ENCODE results near the gene PUS7L. TPM values are rescaled to one million over a fixed set of nuclear protein-coding genes. Genes with fewer than 3 reads are reported as not detected.

PUS7L gene, protein sequence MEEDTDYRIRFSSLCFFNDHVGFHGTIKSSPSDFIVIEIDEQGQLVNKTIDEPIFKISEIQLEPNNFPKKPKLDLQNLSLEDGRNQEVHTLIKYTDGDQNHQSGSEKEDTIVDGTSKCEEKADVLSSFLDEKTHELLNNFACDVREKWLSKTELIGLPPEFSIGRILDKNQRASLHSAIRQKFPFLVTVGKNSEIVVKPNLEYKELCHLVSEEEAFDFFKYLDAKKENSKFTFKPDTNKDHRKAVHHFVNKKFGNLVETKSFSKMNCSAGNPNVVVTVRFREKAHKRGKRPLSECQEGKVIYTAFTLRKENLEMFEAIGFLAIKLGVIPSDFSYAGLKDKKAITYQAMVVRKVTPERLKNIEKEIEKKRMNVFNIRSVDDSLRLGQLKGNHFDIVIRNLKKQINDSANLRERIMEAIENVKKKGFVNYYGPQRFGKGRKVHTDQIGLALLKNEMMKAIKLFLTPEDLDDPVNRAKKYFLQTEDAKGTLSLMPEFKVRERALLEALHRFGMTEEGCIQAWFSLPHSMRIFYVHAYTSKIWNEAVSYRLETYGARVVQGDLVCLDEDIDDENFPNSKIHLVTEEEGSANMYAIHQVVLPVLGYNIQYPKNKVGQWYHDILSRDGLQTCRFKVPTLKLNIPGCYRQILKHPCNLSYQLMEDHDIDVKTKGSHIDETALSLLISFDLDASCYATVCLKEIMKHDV
- total RNA-seq, result 10 to 100 TPM in 1 of 2 experiments, 1 to 10 TPM in 1; 8.1 to 10.5 TPM

DNA sequence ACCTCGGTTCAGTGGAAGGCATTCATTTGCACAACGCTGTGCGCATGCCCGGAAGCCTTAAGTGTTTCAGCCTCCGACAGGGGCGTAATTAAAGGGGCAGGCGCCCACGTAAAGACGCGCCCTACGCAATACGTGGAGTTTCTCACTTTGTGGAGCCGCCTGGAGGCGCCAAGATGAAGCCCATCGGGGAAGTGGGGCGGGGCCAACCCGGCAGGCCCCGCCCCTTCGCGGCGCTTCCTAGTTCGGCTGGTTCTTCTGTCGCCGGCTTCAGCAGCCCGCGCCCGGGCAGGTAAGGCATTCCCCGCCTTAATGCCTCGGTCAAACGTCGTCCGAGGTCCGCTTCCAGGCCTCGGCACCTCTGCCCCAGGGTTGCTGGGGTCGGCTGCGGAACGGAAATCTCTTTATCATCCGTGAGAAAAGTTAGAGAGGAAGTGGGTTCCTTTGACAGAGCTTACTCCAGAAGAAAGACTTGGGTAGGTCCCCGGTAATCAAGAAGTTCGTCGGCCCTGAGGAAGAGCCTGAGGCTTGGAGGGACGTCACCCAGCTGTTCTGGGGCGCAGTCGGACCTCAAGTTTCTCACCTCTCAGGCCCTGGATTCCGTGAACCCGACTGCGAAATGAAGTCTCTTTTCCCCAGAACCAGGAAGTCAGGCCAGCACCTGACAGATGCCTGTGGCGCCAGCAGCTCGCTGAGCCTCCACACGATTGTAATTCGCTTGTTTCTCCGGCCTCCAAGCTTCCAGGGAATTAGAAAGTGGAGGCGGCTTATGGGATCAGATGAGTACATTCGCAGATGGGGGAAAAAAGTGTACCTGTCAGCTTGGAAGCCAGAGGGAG lies at the start of gene PUS7L, which contains the start of gene IRAK4:
Gene PUS7L, minus strand, starts transcription at position 63 of the 836 bp plus-strand sequence. CDS start 3,545 bp downstream, outside the sequence.
Gene IRAK4, plus strand, starts transcription at position 224 of the 836 bp plus-strand sequence. CDS start 9,161 bp downstream, outside the sequence.
- peaks cover 58% of the 10 kb centered on the region for H3K4me1 Mint-ChIP-seq (ENCODE audit: low read depth)
- H3K4me3 Mint-ChIP-seq, result peak within 1 kb of the TSS; percentile 97
- no peaks in the 10 kb centered on the region for H3K9me3 Mint-ChIP-seq
- CTCF ChIA-PET, result interaction anchor here (0.5 to 2.6 kb wide), 12 partner anchors 8 to 1285 kb away, joined by 3 to 13 read pairs (median 3); partner anchors contain the start of genes TMEM117 and TWF1
- H3K27ac Mint-ChIP-seq, result peak within 1 kb of the TSS; percentile 96
- intact Hi-C loops (cut with micrococcal nuclease), result loop anchor here (1.0 to 5.0 kb wide), 7 partner anchors 47 to 1520 kb away; partner anchors contain the start of genes PPHLN1, TMEM117, TWF1 and YAF2
- H3K27me3 Mint-ChIP-seq (ENCODE audit: low read depth), result no peaks in the 10 kb centered on the region
- peak; percentile 96 for DNase-seq
- peaks cover 39% of the 10 kb centered on the region for H3K36me3 Mint-ChIP-seq (ENCODE audit: low read depth)

- CTCF ChIA-PET, result interaction anchor here (2.0 to 2.5 kb wide), 2 partner anchors 26 to 75 kb away, joined by 5 to 11 read pairs; no protein-coding TSS in a partner anchor
- Mint-ChIP-seq H3K9me3 (no peaks in the 10 kb centered on the region), H3K4me3 (peak overlapping the region; percentile 98), H3K27me3 (ENCODE audit: low read depth) (no peaks in the 10 kb centered on the region), H3K27ac (peak overlapping the region; percentile 100), H3K4me1 (ENCODE audit: low read depth) (peaks cover 49% of the 10 kb centered on the region), H3K36me3 (ENCODE audit: low read depth) (peaks cover 5% of the 10 kb centered on the region)
- DNase-seq, result no peak
- intact Hi-C loops (cut with micrococcal nuclease), result loop anchor here (5.0 to 10.0 kb wide), 2 partner anchors 1037 to 1920 kb away; partner anchors contain the start of gene ARID2
These were observed 48.8 kb upstream of the PUS7L start for GRCh38 chr12:43807386-43807785.

- Mint-ChIP-seq H3K9me3 (no peaks in the 10 kb centered on the region), H3K4me3 (peak overlapping the region; percentile 98), H3K27me3 (ENCODE audit: low read depth) (no peaks in the 10 kb centered on the region), H3K4me1 (ENCODE audit: low read depth) (peaks cover 44% of the 10 kb centered on the region), H3K36me3 (ENCODE audit: low read depth) (peaks cover 5% of the 10 kb centered on the region), H3K27ac (peak overlapping the region; percentile 100)
- intact Hi-C loops (cut with micrococcal nuclease), result loop anchor here (1.0 to 10.0 kb wide), 6 partner anchors 30 to 1921 kb away; partner anchors contain the start of genes ARID2, IRAK4, PPHLN1 and PUS7L
- CTCF ChIA-PET, result interaction anchor here (2.0 to 2.5 kb wide), 2 partner anchors 27 to 76 kb away, joined by 5 to 11 read pairs; no protein-coding TSS in a partner anchor
- no peak for DNase-seq
These were observed 48.1 kb upstream of the PUS7L start for GRCh38 chr12:43806737-43807072.

GRCh38 chr12:43805860-43806736 lies 47.5 kb upstream of the PUS7L start, which contains the start of gene TWF1:
Gene TWF1 (minus strand): TSS chr12:43806317. CDS start chr12:43806245, 72 bp downstream.
- H3K36me3 Mint-ChIP-seq (ENCODE audit: low read depth), result peaks cover 6% of the 10 kb centered on the region
- H3K4me1 Mint-ChIP-seq (ENCODE audit: low read depth), result peaks cover 39% of the 10 kb centered on the region
- CTCF ChIA-PET, result interaction anchor here (1.9 to 2.5 kb wide), 3 partner anchors 27 to 77 kb away, joined by 5 to 11 read pairs (median 6); partner anchors contain the start of genes IRAK4 and PUS7L
- H3K4me3 Mint-ChIP-seq, result peak within 1 kb of the TSS; percentile 98
- peak; percentile 88 for DNase-seq
- peak within 1 kb of the TSS; percentile 100 for H3K27ac Mint-ChIP-seq
- intact Hi-C loops (cut with micrococcal nuclease), result loop anchor here (1.0 to 10.0 kb wide), 8 partner anchors 9 to 1921 kb away; partner anchors contain the start of genes ARID2, IRAK4, PPHLN1 and PUS7L
- H3K27me3 Mint-ChIP-seq (ENCODE audit: low read depth), result no peaks in the 10 kb centered on the region
- H3K9me3 Mint-ChIP-seq, result no peaks in the 10 kb centered on the region

DNA sequence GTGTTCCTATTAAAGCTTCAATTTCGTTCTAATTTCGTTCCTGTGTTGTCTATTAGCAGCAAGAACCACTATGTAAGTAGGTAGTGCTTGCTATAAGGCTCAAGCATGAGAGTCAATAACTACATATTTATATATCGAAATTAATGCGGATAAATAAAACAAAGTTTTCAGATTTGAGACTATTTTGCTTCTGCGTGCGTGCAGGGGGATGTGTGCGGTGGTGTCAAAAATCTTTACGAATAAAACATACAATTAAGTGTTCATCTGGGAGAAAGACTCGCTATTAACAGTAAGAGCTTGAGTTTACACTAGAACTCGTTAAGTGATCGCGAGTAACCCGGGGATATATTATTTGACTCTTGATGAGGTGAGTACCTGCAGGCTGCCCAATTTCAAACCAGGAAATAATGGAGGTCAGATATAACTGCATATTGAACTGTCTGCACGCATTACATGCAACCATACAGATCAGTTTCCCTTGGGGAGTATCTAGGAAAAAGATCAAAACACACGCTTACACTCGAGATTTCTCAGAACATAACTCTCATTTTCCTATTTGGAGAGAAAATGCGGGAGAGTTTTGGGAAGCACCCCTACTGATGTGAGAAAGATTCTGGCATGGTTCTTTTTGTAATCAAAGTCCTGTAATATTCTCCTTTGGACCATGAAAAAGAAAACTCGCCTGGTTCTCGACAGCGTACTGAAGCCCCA lies 46.7 kb upstream of the PUS7L start:
- peak; percentile 10 for DNase-seq
- Mint-ChIP-seq H3K27me3 (ENCODE audit: low read depth) (no peaks in the 10 kb centered on the region), H3K27ac (peak overlapping the region; percentile 100), H3K36me3 (ENCODE audit: low read depth) (peaks cover 10% of the 10 kb centered on the region), H3K4me1 (ENCODE audit: low read depth) (peaks cover 36% of the 10 kb centered on the region), H3K9me3 (no peaks in the 10 kb centered on the region), H3K4me3 (peak overlapping the region; percentile 98)
- CTCF ChIA-PET, result interaction anchor here (0.6 to 2.5 kb wide), 7 partner anchors 10 to 78 kb away, joined by 3 to 11 read pairs (median 4); partner anchors contain the start of genes IRAK4 and PUS7L
- intact Hi-C loops (cut with micrococcal nuclease), result loop anchor here (1.0 to 10.0 kb wide), 4 partner anchors 8 to 1922 kb away; partner anchors contain the start of gene ARID2

DNA sequence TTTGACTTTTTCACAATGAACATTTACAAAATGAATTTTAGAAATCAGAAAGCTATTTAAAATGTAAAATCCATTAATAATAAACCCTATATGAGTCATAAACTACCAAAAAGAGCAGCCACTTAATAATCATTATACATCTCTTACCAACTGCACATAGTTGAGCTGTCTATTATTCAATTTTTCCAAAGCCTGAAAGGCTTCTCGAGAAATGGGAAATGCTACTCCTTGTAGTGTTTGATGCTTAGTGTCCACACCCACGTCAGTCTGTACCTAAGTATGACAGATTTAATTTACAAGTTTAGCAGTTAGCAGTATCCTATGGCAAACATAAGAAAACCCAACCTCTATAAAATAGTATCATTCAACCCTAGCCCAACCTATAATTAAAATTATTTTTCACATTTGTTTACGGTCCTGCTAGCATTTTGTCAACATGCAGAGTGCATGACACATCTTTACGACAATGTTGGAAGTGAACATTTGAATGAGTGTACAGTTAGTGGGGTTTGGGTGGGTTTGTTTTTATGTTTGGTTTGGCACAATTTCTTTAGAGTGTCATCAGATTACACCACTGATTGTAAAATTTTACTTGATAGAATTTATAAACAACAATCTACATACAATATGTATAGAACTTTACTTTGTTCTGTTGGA lies 39.1 kb upstream of the PUS7L start:
- CTCF ChIA-PET, result no interaction called here
- intact Hi-C loops (cut with micrococcal nuclease), result loop anchor here (1.0 kb wide), 1 partner anchor 8 kb away; no protein-coding TSS in a partner anchor
- Mint-ChIP-seq H3K27me3 (ENCODE audit: low read depth) (no peaks in the 10 kb centered on the region), H3K27ac (peak overlapping the region; percentile 46), H3K9me3 (no peaks in the 10 kb centered on the region), H3K4me3 (no peak overlapping the region), H3K4me1 (ENCODE audit: low read depth) (peaks cover 12% of the 10 kb centered on the region), H3K36me3 (ENCODE audit: low read depth) (peaks cover 27% of the 10 kb centered on the region)
- no peak for DNase-seq

GRCh38 chr12:43795716-43796280 lies 37.2 kb upstream of the PUS7L start:
- no peaks in the 10 kb centered on the region for H3K27me3 Mint-ChIP-seq (ENCODE audit: low read depth)
- peaks cover 12% of the 10 kb centered on the region for H3K4me1 Mint-ChIP-seq (ENCODE audit: low read depth)
- H3K4me3 Mint-ChIP-seq, result no peak overlapping the region
- DNase-seq, result no peak
- CTCF ChIA-PET, result interaction anchor here (0.8 to 1.0 kb wide), 2 partner anchors 17 to 37 kb away, joined by 3 read pairs; no protein-coding TSS in a partner anchor
- peaks cover 27% of the 10 kb centered on the region for H3K36me3 Mint-ChIP-seq (ENCODE audit: low read depth)
- H3K27ac Mint-ChIP-seq, result peak overlapping the region; percentile 80
- intact Hi-C loops (cut with micrococcal nuclease), result no loop called here
- no peaks in the 10 kb centered on the region for H3K9me3 Mint-ChIP-seq

- H3K4me3 Mint-ChIP-seq, result no peak overlapping the region
- H3K36me3 Mint-ChIP-seq (ENCODE audit: low read depth), result peaks cover 19% of the 10 kb centered on the region
- DNase-seq, result no peak
- intact Hi-C loops (cut with micrococcal nuclease), result no loop called here
- H3K27me3 Mint-ChIP-seq (ENCODE audit: low read depth), result no peaks in the 10 kb centered on the region
- no peaks in the 10 kb centered on the region for H3K4me1 Mint-ChIP-seq (ENCODE audit: low read depth)
- H3K27ac Mint-ChIP-seq, result no peak overlapping the region
- CTCF ChIA-PET, result no interaction called here
- no peaks in the 10 kb centered on the region for H3K9me3 Mint-ChIP-seq
These were observed 31.4 kb upstream of the PUS7L start for GRCh38 chr12:43789941-43790340.

DNA sequence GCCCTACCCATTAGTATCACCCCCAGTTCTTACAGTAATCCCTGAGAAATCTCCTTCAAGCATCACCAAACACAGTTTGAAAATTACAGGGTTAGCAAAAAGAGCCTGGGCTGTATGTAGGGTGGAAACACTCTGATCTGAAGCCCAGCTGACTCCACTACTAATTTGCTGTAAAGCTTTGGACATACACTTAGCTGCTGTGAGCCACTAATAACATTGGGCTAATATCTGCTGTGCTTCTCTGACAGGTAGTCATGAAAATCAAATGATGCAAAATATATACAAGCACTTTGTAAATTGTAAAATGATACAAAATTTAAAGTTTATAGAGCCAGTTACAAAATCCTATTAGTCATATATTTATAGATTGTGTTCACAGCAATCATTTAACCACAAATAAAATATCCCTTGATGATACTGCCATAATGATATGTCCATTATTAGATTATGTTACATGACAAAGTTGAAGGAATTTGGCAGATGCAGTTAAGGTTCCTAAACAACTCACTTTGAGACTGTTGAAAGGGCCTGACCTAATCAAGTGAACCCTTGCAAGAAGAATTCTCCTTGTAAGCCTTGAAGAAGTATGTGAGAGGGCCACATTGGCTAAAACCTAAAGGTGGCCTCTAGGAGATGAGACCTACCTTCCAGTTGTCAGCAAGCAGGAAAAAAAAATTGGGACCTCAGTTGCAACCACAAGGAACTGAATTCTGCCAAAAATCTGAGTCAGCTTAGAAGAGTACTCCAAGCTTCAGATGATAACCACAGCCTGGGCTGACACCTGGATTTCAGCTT lies 28.5 kb upstream of the PUS7L start:
- Mint-ChIP-seq H3K9me3 (no peaks in the 10 kb centered on the region), H3K4me1 (ENCODE audit: low read depth) (no peaks in the 10 kb centered on the region), H3K27ac (peak overlapping the region; percentile 24), H3K36me3 (ENCODE audit: low read depth) (peaks cover 11% of the 10 kb centered on the region), H3K4me3 (no peak overlapping the region), H3K27me3 (ENCODE audit: low read depth) (no peaks in the 10 kb centered on the region)
- intact Hi-C loops (cut with micrococcal nuclease), result no loop called here
- CTCF ChIA-PET, result no interaction called here
- DNase-seq, result no peak

All from activated naive CD4-positive, alpha-beta T cell treated with anti-CD3 and anti-CD28 coated beads for 36 hours (primary cell).